Stimulated activated CD8-positive, alpha-beta memory T cell treated with anti-CD3 and anti-CD28 coated beads, Interleukin-12 subunit alpha, Interleukin-12 subunit beta, amount 100 ng/mL, for 24 hours (primary cell): ENCODE measurements around the gene HGS.

Experiments
- DNase-seq: peaks from one replicate; pipeline ENCODE4 v3.0.0-alpha.2; 2020; ENCODE audit errors: extremely low read depth

HGS gene

DNA sequence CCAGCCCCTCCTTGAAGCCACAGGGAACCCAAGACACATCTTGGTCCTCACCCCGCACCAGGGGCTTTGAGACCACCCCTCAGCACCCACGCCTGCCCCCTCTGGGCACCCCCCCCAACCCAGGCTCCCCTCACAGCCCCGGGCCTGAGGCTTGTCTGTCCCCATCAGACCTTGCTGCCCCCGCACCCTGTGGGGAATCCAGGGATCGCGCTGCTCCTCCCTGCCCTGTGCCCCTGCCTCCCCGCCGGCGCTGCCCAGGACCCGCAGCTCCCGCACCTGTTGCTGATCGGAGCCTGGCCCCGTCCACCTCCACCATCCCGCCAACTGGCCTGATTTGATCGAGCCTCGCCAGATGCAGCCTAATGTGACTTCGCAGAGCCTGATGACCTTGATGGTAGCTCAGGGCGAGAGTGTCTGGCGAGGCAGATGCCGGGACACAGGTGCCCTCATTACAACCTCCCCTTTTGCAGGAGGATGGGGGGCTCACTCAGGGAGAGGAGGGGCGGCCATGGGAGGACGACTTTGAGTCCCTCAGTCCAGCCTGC lies 57.3 kb downstream of the HGS start:
- DNase-seq = no peak

DNA sequence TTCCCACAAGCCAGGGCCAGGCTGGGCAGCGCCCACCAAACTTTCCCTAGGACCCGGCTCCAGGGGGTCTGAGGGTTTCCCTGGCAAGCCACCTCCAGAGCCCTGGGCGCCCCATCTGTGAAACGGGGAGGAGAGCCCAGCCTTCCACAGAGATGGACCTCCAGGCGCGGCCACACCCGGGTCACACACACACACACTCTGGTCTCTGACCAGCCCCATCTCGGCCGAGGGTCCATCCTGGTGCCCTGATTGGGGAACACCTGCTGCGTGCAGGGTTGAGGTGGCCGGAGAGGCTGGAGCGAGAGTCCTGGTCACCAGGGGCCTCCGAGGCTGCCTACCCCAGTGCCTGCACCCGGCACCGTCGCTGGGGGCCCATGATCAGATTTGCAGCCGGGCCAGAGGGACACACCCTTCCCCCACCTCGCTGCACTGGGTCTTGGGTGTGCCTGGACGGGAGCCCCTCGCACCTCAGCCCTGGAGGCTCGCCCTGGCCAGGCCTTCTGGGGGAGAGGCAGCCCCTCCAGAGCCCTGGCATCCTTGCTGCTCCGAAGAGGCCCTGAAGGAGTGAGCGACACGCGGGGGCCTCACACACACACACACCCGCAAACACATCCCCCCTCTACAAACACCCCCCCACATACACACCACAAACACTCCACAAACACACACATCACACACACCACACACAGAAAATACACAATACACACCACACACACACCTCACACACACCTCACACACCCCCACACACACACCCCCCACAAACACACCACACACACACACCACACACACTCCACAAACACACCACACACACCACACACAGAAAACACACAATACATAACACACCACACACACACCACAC lies 58.0 kb downstream of the HGS start:
- DNase-seq = no peak
